ENCODE results near the gene SLCO3A1.

Gene SLCO3A1

DNA sequence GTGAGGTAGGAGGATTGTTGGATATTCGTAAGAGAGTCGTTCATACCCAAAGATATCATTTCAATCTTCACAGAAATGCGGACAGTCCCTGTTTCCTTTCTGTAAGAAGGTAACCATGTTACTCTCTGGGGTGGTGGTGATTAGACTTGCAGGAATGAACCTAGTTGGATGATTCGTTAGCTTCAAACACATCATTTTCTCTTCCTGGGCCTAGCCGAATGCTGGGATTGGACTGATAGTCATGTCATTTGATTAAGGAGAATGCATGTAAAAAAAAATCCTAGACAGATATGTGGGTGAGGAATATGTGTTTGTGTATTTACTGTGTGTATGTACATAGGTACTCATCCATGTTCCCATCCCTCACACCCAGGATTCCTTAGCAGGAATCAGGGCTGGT is 12.4 kb downstream of the SLCO3A1 start:
- H3K36me3 Mint-ChIP-seq, result no peaks in the 10 kb centered on the region
- ATAC-seq (ENCODE audit: low read depth), result no peak
- peaks cover 6% of the 10 kb centered on the region for H3K27me3 Mint-ChIP-seq
- H3K4me1 Mint-ChIP-seq, result no peaks in the 10 kb centered on the region
- DNase-seq (ENCODE audit: low spot score in 2 of 2), result no peak
- no peak overlapping the region for H3K4me3 Mint-ChIP-seq
- H3K27ac Mint-ChIP-seq, result no peak overlapping the region
- peaks cover 6% of the 10 kb centered on the region for H3K9me3 Mint-ChIP-seq

DNA sequence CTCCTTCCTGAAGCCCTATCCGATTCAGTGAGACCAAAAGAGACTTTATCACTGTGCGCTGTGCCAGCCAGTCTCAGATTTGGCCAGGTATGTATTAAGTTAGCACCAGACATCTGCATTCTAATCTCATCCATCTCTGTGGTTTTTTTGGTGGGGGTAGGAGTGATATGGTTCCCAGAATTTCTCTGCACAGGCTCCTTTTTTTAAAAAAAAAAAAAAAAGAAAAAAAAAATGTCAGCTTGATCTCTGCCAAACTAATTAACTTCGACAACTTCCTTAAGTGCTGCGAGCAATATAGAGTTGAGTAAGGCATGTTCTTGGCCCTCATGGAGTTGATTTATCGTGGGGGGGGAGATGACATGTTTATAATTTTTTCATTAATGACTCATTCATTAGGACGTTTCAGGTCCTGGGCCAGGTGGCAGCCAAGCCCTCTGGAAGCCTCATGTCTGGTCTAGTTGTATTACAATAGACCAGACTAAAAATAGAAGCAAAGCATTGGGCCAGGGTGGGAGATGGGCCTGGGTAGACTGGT is 12.9 kb downstream of the SLCO3A1 start:
- Mint-ChIP-seq H3K4me3 (no peak overlapping the region), H3K27ac (no peak overlapping the region)

DNA sequence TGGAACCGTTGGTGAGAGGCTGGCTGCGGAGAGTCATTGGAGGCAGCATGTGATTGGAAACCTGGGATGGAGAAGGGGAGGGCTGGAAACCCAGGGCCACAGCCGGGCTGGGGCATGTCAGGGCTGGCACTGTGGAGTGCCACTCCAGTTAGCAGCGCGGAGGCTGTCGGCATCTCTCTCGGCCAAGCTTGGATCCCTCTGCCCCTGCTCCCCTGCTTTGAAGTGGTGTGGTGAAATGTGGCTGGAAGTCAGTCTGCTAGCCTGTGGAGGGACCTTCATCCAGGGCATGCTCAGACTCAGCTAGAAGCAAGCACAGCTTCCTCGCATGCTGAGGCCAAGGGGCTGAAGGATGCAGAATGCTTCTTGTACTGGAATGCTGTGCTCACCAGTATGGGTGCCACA is 13.5 kb downstream of the SLCO3A1 start:
- no peaks in the 10 kb centered on the region for H3K36me3 Mint-ChIP-seq
- DNase-seq (ENCODE audit: low spot score in 2 of 2) (no peak), ATAC-seq (ENCODE audit: low read depth) (no peak)
- no peak overlapping the region for H3K4me3 Mint-ChIP-seq
- H3K9me3 Mint-ChIP-seq, result peaks cover 7% of the 10 kb centered on the region
- peaks cover 6% of the 10 kb centered on the region for H3K27me3 Mint-ChIP-seq
- no peak overlapping the region for H3K27ac Mint-ChIP-seq
- no peaks in the 10 kb centered on the region for H3K4me1 Mint-ChIP-seq

More for the DNA sequence above, 12.9 kb downstream of the SLCO3A1 start:
- peaks cover 7% of the 10 kb centered on the region for H3K9me3 Mint-ChIP-seq
- peaks cover 6% of the 10 kb centered on the region for H3K27me3 Mint-ChIP-seq
- H3K4me1 Mint-ChIP-seq, result no peaks in the 10 kb centered on the region
- no peaks in the 10 kb centered on the region for H3K36me3 Mint-ChIP-seq
- no peak for ATAC-seq (ENCODE audit: low read depth)
- no peak for DNase-seq (ENCODE audit: low spot score in 2 of 2)

DNA sequence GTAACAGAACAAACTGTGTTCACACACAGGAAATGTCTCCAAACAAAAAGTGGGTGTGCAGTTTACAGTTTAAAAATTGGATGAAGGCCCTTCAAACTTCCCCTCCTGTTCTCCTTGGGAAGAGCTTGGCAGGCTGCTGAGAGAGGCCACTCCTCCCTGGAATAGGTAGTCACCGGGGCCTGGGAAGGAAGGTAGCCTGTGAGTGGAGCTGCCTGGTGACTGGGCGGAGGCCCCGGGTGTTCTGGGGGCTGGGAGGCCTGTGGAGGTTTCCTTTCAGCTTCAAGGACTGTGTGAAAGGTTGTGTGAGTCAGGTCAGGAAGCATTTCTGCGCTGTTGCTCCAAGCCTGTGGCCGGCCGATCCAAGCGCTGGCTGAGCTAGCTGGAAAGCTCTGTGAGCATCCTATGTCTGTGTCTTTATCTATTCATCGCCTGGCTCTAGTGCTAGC is 14.1 kb downstream of the SLCO3A1 start:
- Mint-ChIP-seq H3K27ac (no peak overlapping the region), H3K27me3 (peaks cover 6% of the 10 kb centered on the region), H3K4me1 (no peaks in the 10 kb centered on the region), H3K9me3 (peaks cover 7% of the 10 kb centered on the region), H3K36me3 (no peaks in the 10 kb centered on the region), H3K4me3 (no peak overlapping the region)
- no peak for DNase-seq (ENCODE audit: low spot score in 2 of 2)
- ATAC-seq (ENCODE audit: low read depth), result no peak

DNA sequence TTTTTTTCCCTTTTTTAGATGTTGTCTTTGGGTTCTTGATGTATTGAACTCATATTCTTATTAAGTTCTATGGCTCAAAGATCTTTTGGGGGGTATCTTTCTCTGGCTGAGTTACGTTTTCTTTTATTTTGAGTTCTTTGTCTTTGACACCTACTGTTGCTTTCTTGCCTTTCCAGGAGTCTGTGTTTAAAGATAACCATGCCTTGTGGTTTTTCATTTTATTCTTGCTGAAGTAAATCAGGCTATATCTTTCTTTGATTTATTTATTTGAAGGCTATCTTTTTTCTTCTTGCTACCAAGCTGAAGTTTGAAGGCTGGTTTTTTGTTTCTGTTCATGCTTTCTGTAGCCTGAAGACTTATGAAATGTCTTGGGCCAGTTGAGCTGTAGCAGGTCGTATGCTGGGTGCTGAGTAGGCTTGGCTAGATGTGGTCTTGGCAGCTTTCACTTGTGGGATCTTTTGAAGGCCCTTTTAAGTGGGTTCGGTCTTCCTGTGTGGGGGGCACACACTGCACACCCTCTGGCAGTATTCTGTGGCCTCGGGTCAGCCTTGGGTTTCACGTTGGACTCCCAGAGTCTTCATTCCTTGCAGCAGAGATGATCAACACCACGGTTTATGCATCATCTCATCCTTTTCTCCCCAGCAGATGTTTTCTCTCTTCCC is 17.5 kb downstream of the SLCO3A1 start:
- Mint-ChIP-seq H3K36me3 (no peaks in the 10 kb centered on the region), H3K4me3 (no peak overlapping the region), H3K27ac (no peak overlapping the region), H3K9me3 (peaks cover 7% of the 10 kb centered on the region), H3K4me1 (no peaks in the 10 kb centered on the region), H3K27me3 (peaks cover 3% of the 10 kb centered on the region)
- DNase-seq (ENCODE audit: low spot score in 2 of 2), result no peak
- ATAC-seq (ENCODE audit: low read depth), result no peak

DNA sequence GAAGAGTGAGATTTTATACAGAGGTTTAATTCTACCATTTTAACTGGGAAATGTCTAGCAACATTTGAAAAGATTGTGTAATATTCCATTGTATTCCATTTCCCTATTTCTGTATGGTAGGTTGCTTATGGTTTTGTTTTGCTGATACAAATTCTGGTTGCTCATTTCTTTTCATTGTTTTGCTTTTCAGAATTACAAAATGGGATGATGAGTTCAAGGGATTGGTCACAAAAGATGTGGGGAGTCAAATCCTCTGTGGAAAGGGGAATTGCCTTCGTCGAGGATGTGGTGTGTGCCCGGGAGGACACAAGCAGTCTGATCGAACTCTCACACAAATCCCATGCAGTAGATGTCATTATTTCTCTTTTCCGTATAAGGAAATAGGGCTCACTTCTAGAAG is 18.3 kb downstream of the SLCO3A1 start:
- Mint-ChIP-seq H3K4me1 (no peaks in the 10 kb centered on the region), H3K36me3 (no peaks in the 10 kb centered on the region), H3K27me3 (peaks cover 3% of the 10 kb centered on the region), H3K9me3 (peaks cover 7% of the 10 kb centered on the region), H3K27ac (no peak overlapping the region), H3K4me3 (no peak overlapping the region)
- no peak for DNase-seq (ENCODE audit: low spot score in 2 of 2)
- ATAC-seq (ENCODE audit: low read depth), result no peak

DNA sequence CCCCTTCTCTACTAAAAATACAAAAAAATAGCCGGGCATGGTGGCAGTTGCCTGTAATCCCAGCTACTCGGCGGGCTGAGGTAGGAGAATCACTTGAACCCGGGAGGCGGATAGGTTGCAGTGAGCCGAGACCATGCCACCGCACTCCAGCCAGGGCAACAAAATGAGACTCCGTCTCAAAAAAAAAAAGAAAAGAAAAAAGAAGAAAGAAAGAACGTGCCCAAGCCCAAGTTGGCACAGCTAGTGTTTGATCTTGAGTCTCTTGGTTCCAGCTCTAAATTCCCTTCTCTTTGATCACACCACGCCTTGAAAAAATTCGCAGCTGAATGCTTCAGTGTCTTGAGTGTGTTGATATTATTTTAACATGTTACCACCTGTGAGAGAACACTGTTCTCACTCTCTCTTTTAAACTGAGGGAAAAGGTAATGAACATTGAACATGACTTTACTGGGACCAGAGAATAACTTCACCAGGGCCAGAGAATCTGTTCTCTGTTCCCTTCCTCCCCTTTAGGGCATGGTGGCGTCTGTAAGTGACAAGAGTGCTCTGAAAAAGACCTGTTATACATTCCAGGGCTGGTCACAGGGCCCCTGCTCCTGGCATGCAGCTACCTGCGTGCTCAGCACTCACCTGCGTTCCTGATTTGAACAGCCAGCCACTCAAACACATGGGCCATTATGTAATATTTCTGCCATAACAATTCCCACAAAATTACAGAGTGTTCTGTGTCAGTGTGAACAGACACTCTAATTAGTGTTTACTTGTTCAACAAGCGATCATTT is 19.0 kb downstream of the SLCO3A1 start:
- no peak for DNase-seq (ENCODE audit: low spot score in 2 of 2)
- H3K27ac Mint-ChIP-seq, result no peak overlapping the region
- no peaks in the 10 kb centered on the region for H3K4me1 Mint-ChIP-seq
- no peak overlapping the region for H3K4me3 Mint-ChIP-seq
- peaks cover 2% of the 10 kb centered on the region for H3K27me3 Mint-ChIP-seq
- peaks cover 7% of the 10 kb centered on the region for H3K9me3 Mint-ChIP-seq
- H3K36me3 Mint-ChIP-seq, result no peaks in the 10 kb centered on the region
- ATAC-seq (ENCODE audit: low read depth), result no peak

DNA sequence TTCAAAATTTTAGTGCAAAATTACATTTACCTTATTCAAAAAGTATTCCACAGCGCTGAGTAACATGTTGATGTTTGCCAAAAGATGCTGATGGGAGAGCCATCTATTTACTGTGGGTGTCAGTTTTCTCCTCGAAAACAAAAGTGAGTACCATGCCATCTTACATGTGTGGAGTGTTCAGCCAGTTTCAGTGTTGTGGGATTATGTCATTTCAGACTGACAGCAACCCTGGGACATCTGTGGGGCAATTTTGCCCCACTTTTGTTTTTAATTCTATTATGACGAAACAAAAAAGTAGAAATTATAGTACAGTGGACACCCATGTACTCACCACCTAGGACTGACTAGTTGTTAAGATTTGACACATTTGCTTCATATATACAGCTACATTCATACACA is 19.6 kb downstream of the SLCO3A1 start:
- Mint-ChIP-seq H3K27me3 (peaks cover 2% of the 10 kb centered on the region), H3K4me1 (no peaks in the 10 kb centered on the region), H3K9me3 (peaks cover 7% of the 10 kb centered on the region), H3K27ac (no peak overlapping the region), H3K36me3 (no peaks in the 10 kb centered on the region), H3K4me3 (no peak overlapping the region)
- ATAC-seq (ENCODE audit: low read depth) (no peak), DNase-seq (ENCODE audit: low spot score in 2 of 2) (no peak)

DNA sequence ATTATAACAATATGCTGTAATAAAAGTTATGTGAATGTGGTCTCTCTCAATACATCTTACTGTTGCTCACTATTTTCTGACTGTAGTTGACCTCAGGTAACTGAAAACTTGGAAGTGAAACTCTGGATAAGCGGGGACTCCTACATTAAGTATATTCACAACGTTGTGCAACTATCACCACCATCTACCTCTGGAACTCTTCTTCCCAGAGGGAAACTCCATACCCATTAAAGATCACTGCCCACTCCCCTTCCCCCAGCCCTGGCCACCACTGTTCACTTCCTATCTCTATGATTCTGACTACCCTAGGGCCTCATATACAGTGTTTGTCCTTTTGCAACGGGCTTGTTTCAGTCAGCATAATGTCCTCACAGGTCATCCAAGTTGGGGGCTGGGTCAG is 20.7 kb downstream of the SLCO3A1 start:
- no peak overlapping the region for H3K27ac Mint-ChIP-seq
- no peak for DNase-seq (ENCODE audit: low spot score in 2 of 2)
- no peak overlapping the region for H3K4me3 Mint-ChIP-seq
- H3K36me3 Mint-ChIP-seq, result no peaks in the 10 kb centered on the region
- peaks cover 3% of the 10 kb centered on the region for H3K27me3 Mint-ChIP-seq
- ATAC-seq (ENCODE audit: low read depth), result no peak
- peaks cover 7% of the 10 kb centered on the region for H3K9me3 Mint-ChIP-seq
- no peaks in the 10 kb centered on the region for H3K4me1 Mint-ChIP-seq

DNA sequence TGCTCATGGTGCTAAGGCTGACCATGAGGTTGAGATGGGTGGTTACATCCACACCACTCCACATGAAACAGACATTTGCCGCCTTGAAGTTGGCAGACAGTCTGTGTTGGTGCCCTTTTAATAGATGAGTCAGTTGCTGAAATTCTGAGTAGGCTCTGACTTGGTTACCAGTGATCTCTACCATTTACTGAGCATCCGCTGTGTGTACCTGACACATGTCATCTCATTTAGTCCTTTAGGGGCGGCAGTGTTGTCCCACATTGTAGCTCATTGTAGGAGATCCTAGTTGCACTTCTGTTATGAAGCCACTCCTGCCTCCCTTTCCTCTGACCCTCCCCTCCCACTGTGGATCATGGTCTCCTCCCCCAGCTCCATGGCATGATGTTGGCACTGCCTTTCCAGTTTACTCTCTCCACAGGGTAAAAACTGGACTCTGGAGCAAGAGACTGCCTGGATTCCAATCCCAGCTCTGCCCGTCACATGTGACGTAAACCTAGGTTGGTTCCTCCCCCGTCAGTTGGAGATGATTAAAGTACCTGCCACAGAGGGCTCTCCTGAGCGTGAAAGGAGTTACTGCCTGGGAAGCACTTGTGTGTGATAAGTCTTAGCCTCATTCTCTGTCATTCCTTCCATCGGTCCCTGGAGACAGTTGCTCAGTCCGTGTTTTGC is 21.6 kb downstream of the SLCO3A1 start:
- Mint-ChIP-seq H3K4me3 (no peak overlapping the region), H3K36me3 (no peaks in the 10 kb centered on the region), H3K9me3 (peaks cover 6% of the 10 kb centered on the region), H3K27me3 (peaks cover 3% of the 10 kb centered on the region), H3K27ac (no peak overlapping the region), H3K4me1 (no peaks in the 10 kb centered on the region)
- no peak for DNase-seq (ENCODE audit: low spot score in 2 of 2)
- ATAC-seq (ENCODE audit: low read depth), result no peak

DNA sequence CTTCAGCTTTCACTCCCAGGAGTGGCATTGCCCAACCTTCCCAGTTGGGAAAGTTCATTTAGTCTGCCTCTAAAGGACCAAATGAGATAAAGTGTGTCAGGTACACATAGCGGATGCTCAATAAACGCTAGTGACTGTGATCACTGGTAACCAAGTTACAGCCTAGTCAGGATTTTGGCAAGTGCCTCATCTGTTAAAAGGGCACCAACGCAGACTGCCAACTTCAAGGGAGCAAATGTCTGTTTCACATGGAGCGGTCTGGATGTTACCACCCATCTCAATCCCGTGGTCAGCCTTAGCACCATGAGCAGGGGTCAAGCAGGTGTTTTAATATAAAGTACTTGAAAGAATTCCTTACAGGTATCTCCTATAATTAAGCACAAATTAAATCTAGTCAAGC is 22.7 kb downstream of the SLCO3A1 start:
- no peaks in the 10 kb centered on the region for H3K9me3 Mint-ChIP-seq
- ATAC-seq (ENCODE audit: low read depth) (no peak), DNase-seq (ENCODE audit: low spot score in 2 of 2) (no peak)

DNA sequence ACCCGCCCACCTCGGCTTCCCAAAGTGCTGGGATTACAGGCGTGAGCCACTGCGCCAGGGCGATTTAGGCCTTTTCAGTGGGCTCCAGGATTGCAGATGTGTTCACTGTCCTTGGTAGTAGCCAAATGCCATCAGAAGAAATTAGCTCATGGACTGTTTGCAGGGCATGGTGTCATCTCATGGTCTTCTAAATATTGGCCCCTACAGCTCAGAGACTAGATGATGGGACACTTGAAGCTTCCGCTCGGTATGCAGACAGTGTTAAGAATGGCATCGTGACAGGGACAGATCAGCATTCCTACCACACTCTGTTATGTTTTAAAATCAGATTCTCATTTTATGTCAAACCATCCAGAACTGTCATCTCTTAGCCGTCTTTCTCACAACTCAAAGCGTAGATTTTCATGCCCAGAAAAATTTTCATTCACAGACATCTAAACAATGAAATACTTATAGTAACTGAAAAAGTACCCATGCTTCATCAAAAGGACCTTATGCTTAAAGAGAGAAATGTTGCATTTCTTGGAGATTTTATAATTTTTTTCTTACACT is 24.9 kb downstream of the SLCO3A1 start:
- no peak for DNase-seq (ENCODE audit: low spot score in 2 of 2)
- Mint-ChIP-seq H3K4me1 (no peaks in the 10 kb centered on the region), H3K9me3 (no peaks in the 10 kb centered on the region), H3K36me3 (no peaks in the 10 kb centered on the region), H3K27ac (no peak overlapping the region), H3K27me3 (peaks cover 2% of the 10 kb centered on the region), H3K4me3 (no peak overlapping the region)
- ATAC-seq (ENCODE audit: low read depth), result no peak

More for the DNA sequence above, 22.7 kb downstream of the SLCO3A1 start:
- H3K27ac Mint-ChIP-seq, result no peak overlapping the region
- H3K36me3 Mint-ChIP-seq, result no peaks in the 10 kb centered on the region
- H3K27me3 Mint-ChIP-seq, result peaks cover 2% of the 10 kb centered on the region
- no peak overlapping the region for H3K4me3 Mint-ChIP-seq
- H3K4me1 Mint-ChIP-seq, result no peaks in the 10 kb centered on the region

DNA sequence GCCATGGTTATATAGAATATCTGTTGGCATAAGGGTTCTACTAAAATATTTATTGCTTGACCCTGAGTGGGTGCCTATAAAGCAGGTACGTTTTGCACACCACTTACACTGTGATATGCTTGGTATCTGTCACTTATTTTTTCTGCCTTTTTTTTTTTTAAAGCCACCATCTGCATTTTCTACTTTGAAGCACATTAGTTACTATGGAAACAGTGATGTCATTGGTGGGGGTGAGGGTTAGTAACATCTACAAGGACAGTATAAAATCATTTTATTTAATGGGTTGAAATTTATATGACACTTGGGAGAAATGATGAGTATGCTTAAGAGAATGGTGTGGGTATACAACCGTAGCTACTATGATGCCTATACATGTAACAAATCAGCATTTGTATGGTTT is 25.6 kb downstream of the SLCO3A1 start:
- Mint-ChIP-seq H3K9me3 (no peaks in the 10 kb centered on the region), H3K27ac (no peak overlapping the region), H3K27me3 (peaks cover 2% of the 10 kb centered on the region), H3K36me3 (no peaks in the 10 kb centered on the region), H3K4me1 (no peaks in the 10 kb centered on the region), H3K4me3 (no peak overlapping the region)
- DNase-seq (ENCODE audit: low spot score in 2 of 2), result no peak
- no peak for ATAC-seq (ENCODE audit: low read depth)

DNA sequence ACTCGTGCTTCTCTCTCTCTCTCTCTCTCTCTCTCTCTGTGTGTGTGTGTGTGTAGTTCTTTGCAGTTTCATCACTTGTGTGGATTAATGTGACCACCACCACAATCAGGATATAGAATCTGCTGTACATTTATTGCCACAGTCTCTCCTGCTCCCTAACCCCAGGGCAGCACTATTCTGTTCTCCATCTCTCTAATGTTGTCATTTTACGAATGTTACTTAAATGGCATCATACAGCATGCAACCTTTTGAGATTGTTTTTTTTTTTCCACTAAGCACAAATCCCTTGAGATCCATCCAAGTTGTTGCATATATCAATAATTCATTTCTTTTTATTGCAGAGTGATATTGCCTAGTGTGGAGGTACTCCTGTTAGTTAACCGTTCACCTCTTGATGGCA is 26.9 kb downstream of the SLCO3A1 start:
- Mint-ChIP-seq H3K36me3 (no peaks in the 10 kb centered on the region), H3K4me1 (no peaks in the 10 kb centered on the region), H3K9me3 (no peaks in the 10 kb centered on the region), H3K27me3 (peaks cover 2% of the 10 kb centered on the region), H3K27ac (no peak overlapping the region), H3K4me3 (no peak overlapping the region)
- no peak for ATAC-seq (ENCODE audit: low read depth)
- DNase-seq (ENCODE audit: low spot score in 2 of 2), result no peak
